ENCODE measurements around the gene CAMTA2.

- TF ChIP-seq CTCF (optimal IDR thresholded peaks at IDR 0.05 in 1 of 3, IDR thresholded peaks at IDR 0.05 in 1 of 3, conservative IDR thresholded peaks at IDR 0.05 in 1 of 3; ENCODE audit: extremely low read depth in 1 of 3, insufficient read depth in 2 of 3, low read length in 3 of 3) (no peak), EZH2 (IDR thresholded peaks at IDR 0.05; ENCODE audit: low read length) (no peak)
These were observed 45.4 kb upstream of the CAMTA2 start for GRCh38 chr17:5032865-5033264.
